Activated naive CD8-positive, alpha-beta T cell (primary cell): ENCODE results near the gene LRCH2.

Experiments used
- H3K27ac Mint-ChIP-seq: one replicate; pipeline ENCODE4 v1.8.0; 2021; ENCODE audit warnings: mixed read lengths
- H3K27me3 Mint-ChIP-seq: one replicate; pipeline ENCODE4 v1.8.0; 2021; ENCODE audit warnings: mixed read lengths
- H3K36me3 Mint-ChIP-seq: one replicate; pipeline ENCODE4 v1.8.0; 2021; ENCODE audit warnings: mixed read lengths
- H3K4me1 Mint-ChIP-seq: one replicate; pipeline ENCODE4 v1.8.0; 2021; ENCODE audit warnings: low read depth, mixed read lengths
- H3K4me3 Mint-ChIP-seq: one replicate; pipeline ENCODE4 v1.8.0; 2021; ENCODE audit warnings: mild to moderate bottlenecking, mixed read lengths
- H3K9me3 Mint-ChIP-seq: one replicate; pipeline ENCODE4 v1.8.0; 2021; ENCODE audit warnings: low read depth, mixed read lengths

The LRCH2 gene, protein sequence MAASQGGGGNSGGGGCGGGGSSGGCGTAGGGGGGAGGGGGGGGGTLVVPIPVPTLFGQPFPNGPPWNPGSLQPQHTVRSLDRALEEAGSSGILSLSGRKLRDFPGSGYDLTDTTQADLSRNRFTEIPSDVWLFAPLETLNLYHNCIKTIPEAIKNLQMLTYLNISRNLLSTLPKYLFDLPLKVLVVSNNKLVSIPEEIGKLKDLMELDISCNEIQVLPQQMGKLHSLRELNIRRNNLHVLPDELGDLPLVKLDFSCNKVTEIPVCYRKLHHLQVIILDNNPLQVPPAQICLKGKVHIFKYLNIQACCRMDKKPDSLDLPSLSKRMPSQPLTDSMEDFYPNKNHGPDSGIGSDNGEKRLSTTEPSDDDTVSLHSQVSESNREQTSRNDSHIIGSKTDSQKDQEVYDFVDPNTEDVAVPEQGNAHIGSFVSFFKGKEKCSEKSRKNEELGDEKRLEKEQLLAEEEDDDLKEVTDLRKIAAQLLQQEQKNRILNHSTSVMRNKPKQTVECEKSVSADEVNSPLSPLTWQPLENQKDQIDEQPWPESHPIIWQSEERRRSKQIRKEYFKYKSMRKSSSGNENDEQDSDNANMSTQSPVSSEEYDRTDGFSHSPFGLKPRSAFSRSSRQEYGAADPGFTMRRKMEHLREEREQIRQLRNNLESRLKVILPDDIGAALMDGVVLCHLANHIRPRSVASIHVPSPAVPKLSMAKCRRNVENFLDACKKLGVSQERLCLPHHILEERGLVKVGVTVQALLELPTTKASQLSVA

DNA sequence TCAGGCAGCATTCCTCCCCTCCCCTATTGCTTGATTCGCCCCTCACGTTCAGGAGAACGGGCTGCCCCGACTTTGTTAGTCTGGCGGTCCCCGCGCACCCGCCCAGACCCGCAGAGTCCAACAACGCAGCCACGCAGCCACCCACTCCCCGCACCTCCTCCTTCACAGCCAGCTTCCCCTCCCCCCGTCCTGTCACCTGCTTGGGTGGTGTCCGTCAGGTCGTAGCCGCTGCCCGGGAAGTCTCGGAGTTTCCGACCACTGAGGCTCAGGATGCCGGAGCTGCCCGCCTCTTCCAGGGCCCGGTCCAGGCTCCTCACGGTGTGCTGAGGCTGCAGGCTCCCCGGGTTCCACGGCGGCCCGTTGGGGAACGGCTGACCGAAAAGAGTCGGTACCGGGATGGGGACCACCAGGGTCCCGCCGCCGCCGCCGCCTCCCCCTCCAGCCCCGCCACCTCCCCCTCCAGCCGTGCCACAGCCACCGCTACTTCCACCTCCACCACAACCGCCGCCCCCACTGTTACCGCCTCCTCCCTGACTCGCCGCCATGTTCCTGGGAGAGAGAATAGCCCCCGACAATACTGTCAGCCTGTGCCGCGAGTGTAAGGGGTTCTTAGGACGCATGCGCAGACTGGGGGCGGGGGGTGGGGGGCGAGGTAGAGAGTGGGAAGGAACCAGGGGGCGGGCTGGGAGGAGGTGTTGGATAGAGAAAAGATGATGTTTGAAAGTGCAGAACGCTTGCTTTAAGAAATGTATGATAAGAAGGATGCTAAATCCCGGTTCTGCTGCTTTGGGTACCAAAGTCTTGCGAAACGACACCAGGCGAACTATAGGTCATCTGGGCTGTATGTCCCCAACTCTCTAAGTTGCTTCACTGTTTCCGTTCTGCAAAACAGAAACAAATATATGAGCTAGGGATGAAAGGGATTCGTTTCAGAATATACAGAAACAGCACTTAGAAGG, at the start of gene LRCH2:
TSS of gene LRCH2 (minus strand) at position 600 of the 959 bp plus-strand sequence. CDS start at position 545, 55 bp downstream.
- Mint-ChIP-seq H3K36me3 (no peaks in the 10 kb centered on the region), H3K27me3 (peaks cover 4% of the 10 kb centered on the region), H3K9me3 (no peaks in the 10 kb centered on the region), H3K27ac (no peak within 1 kb of the TSS), H3K4me1 (peaks cover 5% of the 10 kb centered on the region), H3K4me3 (peak within 1 kb of the TSS; percentile 46)

DNA sequence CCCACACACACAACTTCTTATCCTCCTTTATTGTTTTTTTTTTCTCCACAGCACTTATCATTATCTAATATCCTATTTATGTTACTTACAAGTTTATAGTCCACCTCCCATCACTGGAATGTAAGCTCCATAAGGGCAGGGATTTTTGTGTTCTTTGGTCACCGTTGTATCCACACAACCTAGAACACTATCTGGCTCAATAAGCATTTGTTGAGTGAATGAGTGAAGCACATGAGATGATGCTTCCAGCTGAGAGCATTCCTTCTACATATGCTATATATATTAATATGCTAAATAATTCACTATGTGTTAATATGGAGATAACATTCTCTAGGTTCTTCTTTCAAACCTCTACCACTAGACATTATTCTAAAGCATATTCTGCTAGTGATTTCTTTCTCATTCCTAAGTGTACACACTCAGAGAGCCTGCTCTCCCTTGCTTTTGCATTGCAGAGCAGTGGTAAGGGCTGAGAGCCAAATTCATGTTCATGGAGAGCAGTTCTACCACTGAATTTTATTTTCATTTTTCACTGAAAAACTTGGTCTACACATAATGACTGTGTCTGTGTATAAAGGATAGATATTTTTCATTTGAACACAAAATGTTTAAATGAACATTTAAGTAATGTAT, 35.3 kb upstream of the LRCH2 start:
- H3K9me3 Mint-ChIP-seq: no peaks in the 10 kb centered on the region

DNA sequence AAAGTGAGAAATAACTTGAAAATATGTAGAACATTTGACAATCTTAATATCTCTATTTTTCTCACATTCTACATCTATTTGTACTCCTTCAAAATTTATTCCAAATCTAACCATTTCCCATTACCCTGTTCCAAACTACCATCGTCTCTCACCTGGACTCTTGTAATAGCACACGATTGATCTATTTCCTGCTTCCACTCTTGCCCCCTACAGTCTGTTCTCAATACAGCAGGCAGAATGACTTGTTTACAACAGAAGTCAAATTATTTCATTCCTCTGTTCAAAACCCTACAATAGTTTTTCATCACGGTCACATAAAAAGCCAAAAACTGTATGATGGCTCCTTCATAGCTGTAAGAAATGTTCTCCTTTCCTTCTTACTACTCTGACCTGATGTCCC, 34.5 kb upstream of the LRCH2 start:
- no peaks in the 10 kb centered on the region for H3K9me3 Mint-ChIP-seq
- no peak overlapping the region for H3K4me3 Mint-ChIP-seq
- H3K36me3 Mint-ChIP-seq: no peaks in the 10 kb centered on the region
- H3K27ac Mint-ChIP-seq: no peak overlapping the region
- H3K27me3 Mint-ChIP-seq: no peaks in the 10 kb centered on the region
- H3K4me1 Mint-ChIP-seq: no peaks in the 10 kb centered on the region

More for the DNA sequence above, 35.3 kb upstream of the LRCH2 start:
- no peak overlapping the region for H3K4me3 Mint-ChIP-seq
- H3K27ac Mint-ChIP-seq: no peak overlapping the region
- no peaks in the 10 kb centered on the region for H3K4me1 Mint-ChIP-seq
- H3K27me3 Mint-ChIP-seq: no peaks in the 10 kb centered on the region
- no peaks in the 10 kb centered on the region for H3K36me3 Mint-ChIP-seq

DNA sequence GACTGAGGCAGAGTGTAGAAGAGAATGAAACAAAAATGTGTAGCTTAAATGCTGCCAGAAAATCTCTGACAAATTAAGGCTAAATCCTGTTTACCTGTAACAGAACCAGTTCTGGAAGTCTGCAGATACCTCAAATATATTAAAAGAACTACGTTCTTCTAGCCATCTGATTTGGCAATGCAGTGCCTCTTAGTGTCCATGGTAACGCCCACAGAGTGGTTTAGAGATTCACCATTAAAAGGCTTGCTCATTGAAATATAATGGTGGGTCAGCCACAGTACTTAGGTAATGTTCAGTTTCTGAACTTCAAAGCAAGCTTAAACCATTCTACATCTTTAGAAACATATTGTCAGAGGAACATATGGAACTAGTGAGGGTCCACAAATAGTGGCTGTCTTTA, 32.4 kb upstream of the LRCH2 start:
- no peaks in the 10 kb centered on the region for H3K4me1 Mint-ChIP-seq
- no peaks in the 10 kb centered on the region for H3K36me3 Mint-ChIP-seq
- H3K4me3 Mint-ChIP-seq: no peak overlapping the region
- no peaks in the 10 kb centered on the region for H3K27me3 Mint-ChIP-seq
- H3K27ac Mint-ChIP-seq: no peak overlapping the region
- H3K9me3 Mint-ChIP-seq: no peaks in the 10 kb centered on the region

DNA sequence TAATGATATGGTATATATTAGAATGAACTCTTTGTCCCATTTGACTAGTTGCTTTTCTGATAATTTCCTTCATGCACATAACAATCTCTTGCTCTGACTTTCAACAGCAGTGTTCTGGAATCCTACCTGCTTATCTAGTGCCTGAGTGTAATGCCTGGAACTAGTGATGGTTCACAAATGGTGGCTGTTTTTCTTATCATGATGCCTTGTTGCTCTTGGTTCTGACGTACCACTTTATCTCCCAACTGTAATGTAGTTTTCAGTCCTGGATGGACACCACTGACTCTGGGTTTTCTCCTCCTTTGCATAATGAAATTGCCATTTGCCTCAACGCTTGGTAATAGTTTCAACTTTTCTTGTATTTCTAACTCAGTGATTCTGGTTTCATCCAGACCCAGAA, 30.1 kb upstream of the LRCH2 start:
- H3K36me3 Mint-ChIP-seq: no peaks in the 10 kb centered on the region
- H3K4me3 Mint-ChIP-seq: no peak overlapping the region
- H3K27ac Mint-ChIP-seq: no peak overlapping the region
- H3K9me3 Mint-ChIP-seq: no peaks in the 10 kb centered on the region
- H3K27me3 Mint-ChIP-seq: no peaks in the 10 kb centered on the region
- no peaks in the 10 kb centered on the region for H3K4me1 Mint-ChIP-seq

DNA sequence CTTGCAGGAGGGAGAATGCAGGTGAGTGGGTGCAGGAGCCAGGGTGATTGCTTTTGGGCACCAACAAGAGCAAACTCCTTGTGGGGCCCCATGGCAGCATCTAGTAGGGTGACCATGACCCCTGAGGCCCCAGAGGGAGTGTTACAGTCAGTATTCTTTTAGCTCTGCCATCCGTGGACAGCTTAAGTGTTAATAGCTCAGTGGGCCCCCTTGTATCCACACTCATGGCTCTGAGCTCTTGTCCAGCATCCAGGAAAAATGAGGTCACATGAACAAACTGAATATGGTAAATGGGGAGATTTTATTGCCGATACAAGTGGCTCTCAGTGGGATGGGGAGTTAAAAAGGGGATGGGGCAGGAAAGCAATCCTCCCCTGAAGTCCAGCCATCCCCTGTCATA, 27.3 kb upstream of the LRCH2 start:
- Mint-ChIP-seq H3K4me3 (no peak overlapping the region), H3K27me3 (no peaks in the 10 kb centered on the region), H3K9me3 (no peaks in the 10 kb centered on the region), H3K4me1 (no peaks in the 10 kb centered on the region), H3K36me3 (no peaks in the 10 kb centered on the region), H3K27ac (no peak overlapping the region)

DNA sequence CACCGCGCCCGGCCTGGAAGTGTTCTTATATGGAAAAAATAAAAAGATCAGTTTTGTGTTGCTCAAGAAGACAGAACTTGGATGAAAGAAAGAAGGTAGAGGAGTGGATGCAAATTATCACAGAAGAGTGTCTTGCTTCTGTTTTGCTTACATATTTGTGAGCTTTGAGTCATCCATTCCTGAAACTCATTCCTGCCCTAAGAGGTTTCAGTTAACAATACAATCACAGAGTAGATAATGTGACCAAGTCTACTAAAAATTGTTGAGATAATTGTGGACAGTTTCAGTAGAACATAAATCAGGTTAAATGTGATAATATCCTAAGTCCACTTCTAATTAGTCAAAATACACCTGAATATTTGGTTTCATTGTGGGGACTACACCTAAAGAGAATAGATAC, 26.4 kb upstream of the LRCH2 start:
- no peaks in the 10 kb centered on the region for H3K27me3 Mint-ChIP-seq

DNA sequence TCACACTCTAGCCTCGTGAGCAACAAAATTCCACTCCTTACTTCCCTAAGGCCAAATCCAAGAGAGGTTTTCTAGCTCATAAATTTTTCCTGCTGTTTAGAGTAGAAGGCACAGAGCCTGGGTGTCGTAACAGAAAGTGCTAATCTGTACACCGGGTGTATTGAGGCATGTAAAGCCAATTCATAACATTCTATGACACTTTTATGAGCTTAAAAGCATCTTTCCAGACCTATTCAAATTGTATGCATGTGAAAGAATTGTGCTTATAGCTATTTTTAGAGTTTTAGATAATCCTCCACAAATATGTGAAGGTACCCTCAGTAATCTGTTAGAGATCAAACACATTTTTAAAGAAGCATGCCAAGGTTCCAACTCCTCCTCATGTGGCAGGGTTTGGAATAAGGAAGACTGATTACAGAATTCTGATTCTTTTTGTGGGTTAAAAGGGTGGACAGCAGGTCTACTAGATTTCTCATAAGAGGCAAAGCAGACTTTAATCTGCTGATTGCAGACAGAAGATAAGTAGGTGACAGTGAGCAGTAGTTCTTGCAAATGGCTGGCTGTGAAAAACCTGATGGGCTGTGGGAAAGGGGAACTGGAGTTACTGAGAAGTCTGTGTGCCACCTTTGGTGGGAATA, 25.5 kb upstream of the LRCH2 start:
- H3K4me3 Mint-ChIP-seq: no peak overlapping the region
- H3K36me3 Mint-ChIP-seq: no peaks in the 10 kb centered on the region
- H3K27me3 Mint-ChIP-seq: no peaks in the 10 kb centered on the region
- no peaks in the 10 kb centered on the region for H3K9me3 Mint-ChIP-seq
- H3K27ac Mint-ChIP-seq: no peak overlapping the region
- no peaks in the 10 kb centered on the region for H3K4me1 Mint-ChIP-seq

More for the DNA sequence above, 26.4 kb upstream of the LRCH2 start:
- Mint-ChIP-seq H3K36me3 (no peaks in the 10 kb centered on the region), H3K27ac (no peak overlapping the region), H3K4me1 (no peaks in the 10 kb centered on the region), H3K9me3 (no peaks in the 10 kb centered on the region), H3K4me3 (no peak overlapping the region)

DNA sequence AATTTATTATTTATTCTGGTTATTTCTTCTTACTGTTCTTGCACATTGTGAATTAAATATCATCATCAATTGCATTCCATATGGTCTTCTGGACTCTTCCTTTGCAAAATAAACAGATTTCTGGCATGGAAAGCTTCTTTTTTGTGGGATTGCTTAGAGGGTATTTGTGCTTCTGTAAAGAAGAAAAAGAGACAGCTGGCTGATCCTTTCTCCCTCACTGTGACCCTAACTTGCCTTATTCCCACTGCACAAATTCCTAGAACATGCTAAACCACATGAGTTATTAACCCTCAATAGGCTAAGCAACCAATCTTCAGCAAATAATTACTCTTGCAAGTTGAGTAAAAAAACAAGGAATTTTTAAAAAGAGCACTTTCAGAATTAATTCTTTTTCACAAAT, 23.8 kb upstream of the LRCH2 start:
- H3K36me3 Mint-ChIP-seq: no peaks in the 10 kb centered on the region

DNA sequence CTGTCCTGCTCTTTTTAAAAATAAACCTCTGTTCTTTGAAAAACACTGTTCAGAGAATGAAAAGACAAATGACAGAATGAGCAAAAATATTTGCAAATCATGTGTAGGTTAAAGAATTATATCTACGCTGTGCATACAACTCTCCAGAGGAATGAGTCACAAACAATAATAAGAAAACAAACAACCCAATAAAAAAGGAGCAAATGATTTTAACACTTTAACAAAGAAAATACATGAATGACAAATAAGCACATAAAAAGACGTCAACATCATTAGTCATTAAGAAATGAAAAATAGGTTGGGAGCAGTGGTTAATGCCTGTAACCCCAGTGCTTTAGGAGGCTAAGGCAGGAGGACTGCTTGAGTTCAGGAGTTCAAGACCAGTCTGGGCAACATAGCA, 21.1 kb upstream of the LRCH2 start:
- Mint-ChIP-seq H3K9me3 (no peaks in the 10 kb centered on the region), H3K4me3 (no peak overlapping the region), H3K36me3 (no peaks in the 10 kb centered on the region), H3K27ac (no peak overlapping the region), H3K4me1 (no peaks in the 10 kb centered on the region), H3K27me3 (no peaks in the 10 kb centered on the region)

More for the DNA sequence above, 23.8 kb upstream of the LRCH2 start:
- no peaks in the 10 kb centered on the region for H3K4me1 Mint-ChIP-seq
- H3K9me3 Mint-ChIP-seq: no peaks in the 10 kb centered on the region
- H3K27me3 Mint-ChIP-seq: no peaks in the 10 kb centered on the region
- H3K4me3 Mint-ChIP-seq: no peak overlapping the region
- H3K27ac Mint-ChIP-seq: no peak overlapping the region

DNA sequence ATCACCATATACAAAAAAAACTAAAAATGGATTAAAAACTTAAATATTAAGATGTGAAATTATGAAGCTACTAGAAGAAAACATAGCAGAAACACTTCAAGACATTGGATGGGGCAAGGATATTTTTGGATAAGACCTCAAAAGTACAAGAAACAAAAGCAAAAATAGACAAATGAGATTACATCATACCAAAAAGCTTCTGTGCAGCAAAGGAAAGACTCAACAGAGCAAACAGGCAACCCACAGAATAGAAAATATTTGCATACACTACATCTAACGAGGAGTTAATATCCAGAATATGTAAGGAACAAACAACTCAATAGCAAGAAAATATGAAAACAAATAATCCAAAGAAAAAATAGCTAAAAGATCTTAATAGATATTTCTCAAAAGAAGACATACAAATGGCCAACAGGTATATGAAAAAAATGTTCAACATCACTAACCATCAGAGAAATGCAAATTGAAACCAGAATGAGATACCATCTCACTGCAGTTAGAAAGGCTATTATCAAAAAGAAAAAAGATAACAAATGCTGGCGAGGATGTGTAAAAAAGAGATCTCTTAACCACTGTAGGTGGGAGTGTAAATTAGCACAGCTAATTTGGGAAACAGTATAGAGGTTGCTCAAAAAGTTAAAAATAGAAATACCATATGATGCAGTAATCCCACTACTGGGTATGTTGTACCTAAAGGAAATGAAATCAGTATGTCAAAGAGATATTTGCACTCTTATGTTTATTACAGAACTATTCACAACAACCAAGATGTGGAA, 17.8 kb upstream of the LRCH2 start:
- Mint-ChIP-seq H3K4me3 (no peak overlapping the region), H3K36me3 (no peaks in the 10 kb centered on the region), H3K9me3 (no peaks in the 10 kb centered on the region), H3K4me1 (no peaks in the 10 kb centered on the region), H3K27ac (no peak overlapping the region), H3K27me3 (no peaks in the 10 kb centered on the region)

DNA sequence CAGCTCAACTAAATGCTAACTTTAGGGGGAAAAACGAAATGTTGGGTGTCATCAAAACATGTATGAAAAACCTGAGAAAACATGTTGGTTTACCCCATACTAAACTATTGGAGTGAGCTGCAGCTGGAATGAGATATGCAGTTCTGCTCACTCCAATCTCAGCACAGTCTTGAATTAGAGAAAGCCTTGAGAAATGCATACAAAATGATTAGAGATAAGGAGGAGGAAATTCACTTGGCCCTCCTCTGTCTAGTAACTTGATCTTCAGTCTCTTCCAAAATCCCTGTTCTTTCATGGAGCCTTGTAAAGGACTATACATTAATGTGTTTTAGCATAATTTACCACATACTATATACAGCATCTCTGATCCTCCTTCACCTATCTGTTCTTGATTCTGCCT, 3.2 kb upstream of the LRCH2 start:
- no peaks in the 10 kb centered on the region for H3K9me3 Mint-ChIP-seq
- H3K4me3 Mint-ChIP-seq: no peak overlapping the region
- peaks cover 5% of the 10 kb centered on the region for H3K4me1 Mint-ChIP-seq
- H3K27ac Mint-ChIP-seq: no peak overlapping the region
- no peaks in the 10 kb centered on the region for H3K36me3 Mint-ChIP-seq
- H3K27me3 Mint-ChIP-seq: peaks cover 2% of the 10 kb centered on the region

DNA sequence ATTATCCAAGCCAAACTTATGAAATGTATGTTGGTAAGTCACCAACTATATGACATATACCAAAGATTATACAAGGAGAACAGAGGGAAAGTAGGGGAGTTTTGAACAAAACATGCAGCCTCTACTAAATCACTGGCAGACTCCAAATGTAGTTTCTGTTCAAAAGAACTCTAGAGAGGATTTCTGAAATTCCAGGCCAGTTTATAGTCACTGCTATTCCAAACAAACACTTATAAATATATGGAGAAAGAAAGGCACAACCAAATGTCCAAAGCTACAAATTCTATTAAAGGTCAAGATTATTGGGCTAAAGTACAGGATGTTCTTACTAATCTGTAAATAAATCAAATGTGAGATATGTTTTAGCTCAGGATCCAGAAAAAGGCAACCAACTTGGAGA, 2.7 kb upstream of the LRCH2 start:
- Mint-ChIP-seq H3K36me3 (no peaks in the 10 kb centered on the region), H3K9me3 (no peaks in the 10 kb centered on the region), H3K27ac (no peak overlapping the region), H3K4me3 (no peak overlapping the region), H3K27me3 (peaks cover 2% of the 10 kb centered on the region), H3K4me1 (peaks cover 5% of the 10 kb centered on the region)
